ENCODE results near the gene MAPRE2. TPM values are rescaled to one million over a fixed set of nuclear protein-coding genes. Genes with fewer than 3 reads are reported as not detected.

Gene MAPRE2
- total RNA-seq, 2 donors from 2014 or later = 31.8 to 54.2 TPM

DNA sequence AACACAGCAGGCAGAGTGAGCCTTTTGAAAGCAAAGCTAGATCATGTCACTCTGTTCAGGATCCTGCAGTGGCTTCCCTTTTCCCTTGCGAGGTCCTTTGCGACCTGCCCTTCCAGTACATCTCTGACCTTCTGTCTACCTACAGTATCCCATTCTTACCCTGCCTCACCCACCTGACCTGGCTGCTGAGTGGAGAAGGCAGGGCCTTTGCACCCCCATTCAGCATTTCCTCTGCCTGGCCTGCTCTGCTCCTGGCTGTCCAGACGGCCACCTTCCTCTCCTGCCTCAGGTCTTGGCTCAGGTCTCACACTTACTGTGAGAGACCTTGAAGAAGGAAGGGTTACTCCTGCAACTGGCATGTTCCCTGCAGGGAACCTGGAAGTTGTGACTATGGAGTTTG, 77.4 kb downstream of the MAPRE2 start:
- no peaks in the 10 kb centered on the region for H3K9me3 ChIP-seq
- no peak for DNase-seq (ENCODE audit: low spot score)
- ATAC-seq (ENCODE audit: insufficient number of reproducible peaks, low FRiP score, low read depth) = no peak
- no peaks in the 10 kb centered on the region for H3K36me3 ChIP-seq
- TF ChIP-seq, protein P1, sequence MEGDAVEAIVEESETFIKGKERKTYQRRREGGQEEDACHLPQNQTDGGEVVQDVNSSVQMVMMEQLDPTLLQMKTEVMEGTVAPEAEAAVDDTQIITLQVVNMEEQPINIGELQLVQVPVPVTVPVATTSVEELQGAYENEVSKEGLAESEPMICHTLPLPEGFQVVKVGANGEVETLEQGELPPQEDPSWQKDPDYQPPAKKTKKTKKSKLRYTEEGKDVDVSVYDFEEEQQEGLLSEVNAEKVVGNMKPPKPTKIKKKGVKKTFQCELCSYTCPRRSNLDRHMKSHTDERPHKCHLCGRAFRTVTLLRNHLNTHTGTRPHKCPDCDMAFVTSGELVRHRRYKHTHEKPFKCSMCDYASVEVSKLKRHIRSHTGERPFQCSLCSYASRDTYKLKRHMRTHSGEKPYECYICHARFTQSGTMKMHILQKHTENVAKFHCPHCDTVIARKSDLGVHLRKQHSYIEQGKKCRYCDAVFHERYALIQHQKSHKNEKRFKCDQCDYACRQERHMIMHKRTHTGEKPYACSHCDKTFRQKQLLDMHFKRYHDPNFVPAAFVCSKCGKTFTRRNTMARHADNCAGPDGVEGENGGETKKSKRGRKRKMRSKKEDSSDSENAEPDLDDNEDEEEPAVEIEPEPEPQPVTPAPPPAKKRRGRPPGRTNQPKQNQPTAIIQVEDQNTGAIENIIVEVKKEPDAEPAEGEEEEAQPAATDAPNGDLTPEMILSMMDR (IDR thresholded peaks at IDR 0.05) = no peak
- H3K27me3 ChIP-seq (replicated peaks; ENCODE audit: insufficient read depth) = no peaks in the 10 kb centered on the region
- peaks cover 19 to 35% of the 10 kb centered on the region in 2 donors for H3K4me1 ChIP-seq (ENCODE audit: control insufficient read depth in 1 of 2, low read depth in 2 of 2)
- no peak overlapping the region for H3K4me3 ChIP-seq
- peak overlapping the region in 1 of 2 donors; percentile 63 for H3K27ac ChIP-seq

DNA sequence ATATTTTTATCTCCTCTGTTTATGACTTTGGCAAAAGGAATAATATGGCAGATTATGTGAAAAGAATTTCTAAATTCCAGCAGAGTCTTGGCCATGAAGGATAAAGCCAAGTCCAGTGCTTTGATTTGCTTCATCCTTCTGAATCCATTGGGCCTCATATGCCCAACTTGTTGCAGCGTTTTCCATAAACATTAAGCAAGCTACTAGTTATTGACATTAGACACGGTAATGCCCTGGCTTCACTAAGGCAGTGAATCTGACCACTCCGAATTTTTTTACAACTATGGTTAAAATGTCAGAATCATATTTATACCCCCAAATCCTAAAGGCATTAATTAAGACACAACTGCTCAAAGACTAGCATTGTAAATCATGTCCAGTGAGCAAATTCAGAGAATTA, 79.8 kb downstream of the MAPRE2 start:
- no peaks in the 10 kb centered on the region for H3K27me3 ChIP-seq (replicated peaks; ENCODE audit: insufficient read depth)
- H3K4me1 ChIP-seq (ENCODE audit: control insufficient read depth in 1 of 2, low read depth in 2 of 2) = peaks cover 19 to 35% of the 10 kb centered on the region in 2 donors

DNA sequence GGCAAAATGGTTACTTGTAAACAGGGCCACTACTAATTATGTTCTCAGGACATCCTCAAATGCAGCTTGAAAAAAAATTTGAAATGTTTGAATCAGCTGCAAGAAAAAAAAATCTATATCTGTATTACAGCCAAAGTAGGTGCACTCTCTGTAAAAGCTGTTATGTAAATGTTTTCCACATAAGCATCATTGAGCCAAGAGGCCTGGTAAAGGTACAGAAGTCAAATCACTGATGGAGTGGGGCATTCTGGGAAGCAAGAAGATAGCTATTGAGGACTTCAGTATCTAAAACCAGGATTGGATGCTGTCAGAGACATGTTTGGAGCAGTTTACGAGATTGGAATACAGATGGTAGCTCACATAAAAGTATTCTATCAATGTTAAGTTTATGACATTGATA, 80.3 kb downstream of the MAPRE2 start:
- Histone ChIP-seq H3K27ac (no peak overlapping the region), H3K27me3 (replicated peaks; ENCODE audit: insufficient read depth) (no peaks in the 10 kb centered on the region), H3K9me3 (no peaks in the 10 kb centered on the region), H3K36me3 (no peaks in the 10 kb centered on the region), H3K4me1 (ENCODE audit: control insufficient read depth in 1 of 2, low read depth in 2 of 2) (peaks cover 19 to 34% of the 10 kb centered on the region in 2 donors), H3K4me3 (no peak overlapping the region)
- DNase-seq (ENCODE audit: low spot score) = no peak
- no peak for ATAC-seq (ENCODE audit: insufficient number of reproducible peaks, low FRiP score, low read depth)
- TF ChIP-seq, protein P1 (IDR thresholded peaks at IDR 0.05) = no peak

More for the DNA sequence above, 79.8 kb downstream of the MAPRE2 start:
- ATAC-seq (ENCODE audit: insufficient number of reproducible peaks, low FRiP score, low read depth) (no peak), DNase-seq (ENCODE audit: low spot score) (no peak)
- Histone ChIP-seq H3K27ac (no peak overlapping the region), H3K9me3 (no peaks in the 10 kb centered on the region), H3K36me3 (no peaks in the 10 kb centered on the region), H3K4me3 (no peak overlapping the region)
- TF ChIP-seq, protein P1 (IDR thresholded peaks at IDR 0.05) = no peak

DNA sequence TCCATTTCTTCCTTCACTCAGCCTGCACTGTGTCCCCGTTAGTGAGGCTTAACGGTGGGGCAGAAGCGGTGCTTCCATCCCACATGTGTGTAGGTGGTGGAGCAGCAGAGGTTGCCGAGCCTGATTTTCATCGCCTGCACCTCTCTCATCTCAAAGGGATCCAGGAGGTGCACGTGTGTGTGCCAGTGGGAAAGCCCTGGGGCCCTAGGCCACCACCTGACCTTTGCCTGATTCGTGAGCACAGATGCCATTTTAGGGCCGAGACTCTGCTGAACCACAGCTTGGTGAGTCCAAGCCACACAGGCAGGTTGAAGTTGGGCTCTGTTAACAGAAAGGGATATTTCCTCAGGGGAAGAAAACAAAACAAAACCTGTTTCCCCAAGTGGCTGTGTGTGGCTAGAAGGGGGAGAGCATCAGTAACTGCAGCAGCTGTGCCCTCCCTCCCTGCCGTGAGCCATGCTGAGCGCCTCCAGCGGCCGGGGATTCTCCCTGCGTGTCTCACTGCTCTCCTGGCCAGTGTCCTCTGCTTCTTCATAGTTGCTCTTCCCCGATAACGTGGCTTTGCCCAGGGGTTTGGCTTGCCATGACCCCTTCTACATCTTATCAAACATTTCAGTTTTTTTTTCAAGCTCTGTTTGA, 81.5 kb downstream of the MAPRE2 start:
- no peak for ATAC-seq (ENCODE audit: insufficient number of reproducible peaks, low FRiP score, low read depth)
- no peak for DNase-seq (ENCODE audit: low spot score)
- TF ChIP-seq, protein P1 (IDR thresholded peaks at IDR 0.05) = no peak
- H3K9me3 ChIP-seq = no peaks in the 10 kb centered on the region
- no peak overlapping the region for H3K27ac ChIP-seq
- peaks cover 12 to 22% of the 10 kb centered on the region in 2 donors for H3K4me1 ChIP-seq (ENCODE audit: control insufficient read depth in 1 of 2, low read depth in 2 of 2)
- H3K27me3 ChIP-seq (replicated peaks; ENCODE audit: insufficient read depth) = no peaks in the 10 kb centered on the region
- H3K36me3 ChIP-seq = no peaks in the 10 kb centered on the region
- H3K4me3 ChIP-seq = no peak overlapping the region

DNA sequence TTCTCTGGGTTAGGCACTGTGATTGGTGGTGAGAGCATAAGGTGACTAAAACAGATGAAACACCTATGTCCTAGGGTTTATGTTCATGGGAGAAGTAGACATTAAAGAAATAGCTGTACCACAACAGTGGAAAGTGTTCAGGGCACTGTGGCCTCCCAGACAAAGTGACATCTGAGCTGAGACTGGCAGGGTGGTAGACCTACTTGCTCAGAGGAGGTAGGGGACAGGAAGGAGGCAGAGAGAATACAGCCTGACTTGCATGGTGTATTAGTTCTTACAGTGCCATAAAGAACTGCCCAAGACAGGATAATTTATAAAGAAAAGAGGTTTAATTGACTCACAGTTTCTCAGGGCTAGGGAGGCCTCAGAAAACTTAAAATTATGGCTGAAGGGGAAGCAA, 82.6 kb downstream of the MAPRE2 start:
- no peak overlapping the region for H3K4me3 ChIP-seq
- H3K27ac ChIP-seq = no peak overlapping the region
- DNase-seq (ENCODE audit: low spot score) = no peak
- H3K9me3 ChIP-seq = no peaks in the 10 kb centered on the region
- H3K27me3 ChIP-seq (replicated peaks; ENCODE audit: insufficient read depth) = no peaks in the 10 kb centered on the region
- H3K36me3 ChIP-seq = peaks cover 3% of the 10 kb centered on the region
- ATAC-seq (ENCODE audit: insufficient number of reproducible peaks, low FRiP score, low read depth) = no peak
- H3K4me1 ChIP-seq (ENCODE audit: control insufficient read depth in 1 of 2, low read depth in 2 of 2) = peaks cover 3 to 12% of the 10 kb centered on the region in 2 donors
- TF ChIP-seq, protein P1 (IDR thresholded peaks at IDR 0.05) = no peak

Measured in thoracic aorta (tissue), 2 donors.